Measurements from ENCODE around the gene DEPDC7. TPM values are rescaled to one million over a fixed set of nuclear protein-coding genes. Genes with fewer than 3 reads are reported as not detected.
A peak's percentile ranks its signal among the peaks of the same experiment; 100 is the strongest.

Gene DEPDC7
- polyA plus RNA-seq, 1 donor, result 58.3 TPM

- Histone ChIP-seq H3K36me3 (ENCODE audit: control insufficient read depth, insufficient read depth, low read length) (peaks cover 20% of the 10 kb centered on the region), H3K4me3 (ENCODE audit: low read length) (no peak overlapping the region), H3K9me3 (ENCODE audit: control insufficient read depth, low read depth, low read length) (no peaks in the 10 kb centered on the region), H3K4me1 (ENCODE audit: control insufficient read depth, insufficient read depth, low read length) (peaks cover 3% of the 10 kb centered on the region), H3K27me3 (ENCODE audit: control insufficient read depth, insufficient read depth, low read length) (no peaks in the 10 kb centered on the region), H3K27ac (ENCODE audit: low read length) (no peak overlapping the region)
- no peak for DNase-seq
These were observed 39.7 kb downstream of the DEPDC7 start for GRCh38 chr11:33055375-33055774.

- no peak for DNase-seq
- Histone ChIP-seq H3K9me3 (ENCODE audit: control insufficient read depth, low read depth, low read length) (no peaks in the 10 kb centered on the region), H3K36me3 (ENCODE audit: control insufficient read depth, insufficient read depth, low read length) (peaks cover 23% of the 10 kb centered on the region), H3K27ac (ENCODE audit: low read length) (no peak overlapping the region), H3K27me3 (ENCODE audit: control insufficient read depth, insufficient read depth, low read length) (no peaks in the 10 kb centered on the region), H3K4me3 (ENCODE audit: low read length) (no peak overlapping the region), H3K4me1 (ENCODE audit: control insufficient read depth, insufficient read depth, low read length) (peaks cover 15% of the 10 kb centered on the region)
- no CpG with 5 or more reads among the region's 1 CpG for WGBS (ENCODE audit: insufficient coverage, low lambda C conversion rate)
These were observed 41.6 kb downstream of the DEPDC7 start for GRCh38 chr11:33057284-33057683.

DNA sequence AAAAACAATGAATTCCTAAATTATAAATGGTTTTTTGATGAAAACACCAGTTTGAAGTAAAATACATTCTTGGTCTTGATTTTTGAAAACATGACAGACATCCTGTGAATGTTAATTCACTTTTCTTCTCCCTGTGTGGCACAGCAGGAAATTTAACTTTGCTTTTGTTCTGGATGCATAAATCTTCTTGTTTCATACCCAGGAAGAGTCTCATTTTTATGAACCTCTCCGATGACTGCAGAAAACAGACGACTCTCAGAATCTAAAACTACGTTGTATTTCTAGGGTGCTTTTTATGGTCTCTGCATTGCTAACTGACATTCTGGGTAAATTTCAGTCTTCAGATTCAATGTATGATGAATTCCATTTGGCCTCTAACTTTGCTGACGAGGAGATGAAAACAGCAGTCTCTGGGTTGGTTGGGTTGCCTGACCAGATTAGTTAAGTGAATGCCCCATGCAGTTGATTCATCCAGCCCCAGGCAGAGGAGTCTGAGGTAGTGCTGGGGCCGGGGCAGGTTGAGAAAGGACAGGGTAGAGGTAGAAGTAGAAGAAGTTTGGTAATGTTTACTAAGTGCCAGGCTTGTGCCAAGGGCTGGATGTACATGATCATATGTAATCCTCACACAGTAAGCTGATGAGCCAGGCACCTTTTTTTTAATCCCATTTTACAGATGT is 43.8 kb downstream of the DEPDC7 start:
- Histone ChIP-seq H3K4me1 (ENCODE audit: control insufficient read depth, insufficient read depth, low read length) (peaks cover 15% of the 10 kb centered on the region), H3K4me3 (ENCODE audit: low read length) (no peak overlapping the region), H3K9me3 (ENCODE audit: control insufficient read depth, low read depth, low read length) (no peaks in the 10 kb centered on the region), H3K27ac (ENCODE audit: low read length) (no peak overlapping the region), H3K36me3 (ENCODE audit: control insufficient read depth, insufficient read depth, low read length) (peaks cover 28% of the 10 kb centered on the region), H3K27me3 (ENCODE audit: control insufficient read depth, insufficient read depth, low read length) (no peaks in the 10 kb centered on the region)
- no peak for DNase-seq
- no CpG with 5 or more reads among the region's 5 CpGs for WGBS (ENCODE audit: insufficient coverage, low lambda C conversion rate)

DNA sequence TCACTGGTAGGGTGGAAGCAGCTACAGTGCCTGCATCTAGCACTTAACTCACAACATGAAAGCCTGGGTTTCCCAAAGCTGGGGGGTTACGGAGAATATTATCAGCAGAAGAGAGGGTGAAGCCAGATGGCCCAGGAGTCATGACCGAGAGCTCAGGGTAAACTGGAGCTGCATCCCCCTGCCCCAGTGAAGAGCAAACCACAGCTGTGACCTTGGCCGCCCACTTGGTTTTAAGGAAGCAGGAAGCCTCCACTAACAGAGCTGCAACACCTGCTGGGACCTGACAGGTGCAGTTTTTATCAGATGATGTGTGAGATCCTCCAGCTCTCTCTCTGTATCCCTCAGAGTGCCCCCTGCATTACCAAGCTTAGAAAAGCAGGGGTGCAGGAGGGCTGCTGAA is 44.6 kb downstream of the DEPDC7 start:
- Histone ChIP-seq H3K36me3 (ENCODE audit: control insufficient read depth, insufficient read depth, low read length) (peaks cover 27% of the 10 kb centered on the region), H3K27me3 (ENCODE audit: control insufficient read depth, insufficient read depth, low read length) (no peaks in the 10 kb centered on the region), H3K4me1 (ENCODE audit: control insufficient read depth, insufficient read depth, low read length) (peaks cover 17% of the 10 kb centered on the region), H3K4me3 (ENCODE audit: low read length) (no peak overlapping the region), H3K27ac (ENCODE audit: low read length) (peak overlapping the region; percentile 61), H3K9me3 (ENCODE audit: control insufficient read depth, low read depth, low read length) (no peaks in the 10 kb centered on the region)
- DNase-seq, result no peak
- no CpG with 5 or more reads among the region's 3 CpGs for WGBS (ENCODE audit: insufficient coverage, low lambda C conversion rate)

- peak overlapping the region; percentile 69 for H3K27ac ChIP-seq (ENCODE audit: low read length)
- H3K27me3 ChIP-seq (ENCODE audit: control insufficient read depth, insufficient read depth, low read length), result no peaks in the 10 kb centered on the region
- no peak for DNase-seq
- H3K36me3 ChIP-seq (ENCODE audit: control insufficient read depth, insufficient read depth, low read length), result peaks cover 38% of the 10 kb centered on the region
- no peak overlapping the region for H3K4me3 ChIP-seq (ENCODE audit: low read length)
- H3K4me1 ChIP-seq (ENCODE audit: control insufficient read depth, insufficient read depth, low read length), result peaks cover 21% of the 10 kb centered on the region
- WGBS (ENCODE audit: insufficient coverage, low lambda C conversion rate), result 64% methylated on average over 1 of the region's 5 CpGs
- H3K9me3 ChIP-seq (ENCODE audit: control insufficient read depth, low read depth, low read length), result no peaks in the 10 kb centered on the region
These were observed 46.5 kb downstream of the DEPDC7 start for GRCh38 chr11:33062137-33062536.

- 90% methylated on average over 2 of the region's 3 CpGs for WGBS (ENCODE audit: insufficient coverage, low lambda C conversion rate)
- no peak for DNase-seq
- no peaks in the 10 kb centered on the region for H3K27me3 ChIP-seq (ENCODE audit: control insufficient read depth, insufficient read depth, low read length)
- no peak overlapping the region for H3K4me3 ChIP-seq (ENCODE audit: low read length)
- peaks cover 23% of the 10 kb centered on the region for H3K4me1 ChIP-seq (ENCODE audit: control insufficient read depth, insufficient read depth, low read length)
- H3K9me3 ChIP-seq (ENCODE audit: control insufficient read depth, low read depth, low read length), result no peaks in the 10 kb centered on the region
- H3K36me3 ChIP-seq (ENCODE audit: control insufficient read depth, insufficient read depth, low read length), result peaks cover 39% of the 10 kb centered on the region
- no peak overlapping the region for H3K27ac ChIP-seq (ENCODE audit: low read length)
These were observed 47.7 kb downstream of the DEPDC7 start for GRCh38 chr11:33063326-33063881.

DNA sequence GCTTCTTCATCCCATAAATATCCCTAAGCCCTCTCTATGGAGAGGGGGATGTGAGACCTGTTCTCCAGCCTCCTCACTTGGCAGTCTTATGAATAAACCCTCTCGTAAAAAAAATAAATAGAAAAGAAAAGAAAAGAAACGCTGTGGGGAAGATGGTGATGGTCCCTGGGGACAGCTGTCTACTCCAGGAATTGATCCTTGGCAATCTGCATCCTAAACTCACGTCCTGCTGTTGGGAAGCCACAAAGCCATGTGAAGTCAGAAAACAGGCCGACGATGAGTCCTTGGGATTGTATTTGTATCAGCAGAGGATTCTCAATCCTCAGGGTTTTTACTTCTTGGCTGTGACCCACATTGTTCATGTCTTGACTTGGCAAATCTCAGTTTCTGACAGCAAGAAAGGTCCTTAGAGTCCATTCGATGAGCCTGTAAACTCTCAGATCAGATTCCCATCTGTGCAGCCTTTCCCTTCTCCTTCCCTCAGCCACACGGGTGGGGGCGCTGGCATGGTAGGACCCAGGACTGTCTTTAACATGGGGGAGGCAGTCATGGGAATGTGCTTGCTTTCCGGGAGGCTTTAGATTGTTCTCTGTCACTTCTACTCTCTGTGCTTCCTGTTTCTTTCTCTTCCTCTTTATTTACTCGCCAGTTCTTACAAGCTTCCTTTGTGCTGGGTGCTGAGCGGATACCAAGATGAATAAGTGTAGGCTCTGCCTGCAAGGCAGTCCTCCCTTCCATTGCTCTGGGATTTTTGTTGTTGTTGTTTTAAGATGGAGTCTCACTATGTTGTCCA is 48.6 kb downstream of the DEPDC7 start:
- 62% methylated on average over 3 of the region's 11 CpGs for WGBS (ENCODE audit: insufficient coverage, low lambda C conversion rate)
- DNase-seq, result no peak
- peaks cover 43% of the 10 kb centered on the region for H3K36me3 ChIP-seq (ENCODE audit: control insufficient read depth, insufficient read depth, low read length)

GRCh38 chr11:33064866-33065265 is 49.2 kb downstream of the DEPDC7 start:
- H3K9me3 ChIP-seq (ENCODE audit: control insufficient read depth, low read depth, low read length), result no peaks in the 10 kb centered on the region
- H3K36me3 ChIP-seq (ENCODE audit: control insufficient read depth, insufficient read depth, low read length), result peaks cover 43% of the 10 kb centered on the region
- H3K27me3 ChIP-seq (ENCODE audit: control insufficient read depth, insufficient read depth, low read length), result no peaks in the 10 kb centered on the region
- WGBS (ENCODE audit: insufficient coverage, low lambda C conversion rate), result no CpG with 5 or more reads among the region's 5 CpGs
- peaks cover 23% of the 10 kb centered on the region for H3K4me1 ChIP-seq (ENCODE audit: control insufficient read depth, insufficient read depth, low read length)
- H3K27ac ChIP-seq (ENCODE audit: low read length), result no peak overlapping the region
- H3K4me3 ChIP-seq (ENCODE audit: low read length), result no peak overlapping the region
- no peak for DNase-seq

More for the DNA sequence above, 48.6 kb downstream of the DEPDC7 start:
- H3K4me1 ChIP-seq (ENCODE audit: control insufficient read depth, insufficient read depth, low read length), result peaks cover 23% of the 10 kb centered on the region
- H3K9me3 ChIP-seq (ENCODE audit: control insufficient read depth, low read depth, low read length), result no peaks in the 10 kb centered on the region
- H3K4me3 ChIP-seq (ENCODE audit: low read length), result no peak overlapping the region
- no peaks in the 10 kb centered on the region for H3K27me3 ChIP-seq (ENCODE audit: control insufficient read depth, insufficient read depth, low read length)
- no peak overlapping the region for H3K27ac ChIP-seq (ENCODE audit: low read length)

- Histone ChIP-seq H3K4me1 (ENCODE audit: control insufficient read depth, insufficient read depth, low read length) (peaks cover 18% of the 10 kb centered on the region), H3K27me3 (ENCODE audit: control insufficient read depth, insufficient read depth, low read length) (no peaks in the 10 kb centered on the region), H3K4me3 (ENCODE audit: low read length) (no peak overlapping the region), H3K36me3 (ENCODE audit: control insufficient read depth, insufficient read depth, low read length) (peaks cover 40% of the 10 kb centered on the region), H3K9me3 (ENCODE audit: control insufficient read depth, low read depth, low read length) (no peaks in the 10 kb centered on the region), H3K27ac (ENCODE audit: low read length) (no peak overlapping the region)
- peak; percentile 57 to 68 for DNase-seq
- WGBS (ENCODE audit: insufficient coverage, low lambda C conversion rate), result no CpG with 5 or more reads among the region's 22 CpGs
These were observed 49.9 kb downstream of the DEPDC7 start for GRCh38 chr11:33065445-33066178.

DNA sequence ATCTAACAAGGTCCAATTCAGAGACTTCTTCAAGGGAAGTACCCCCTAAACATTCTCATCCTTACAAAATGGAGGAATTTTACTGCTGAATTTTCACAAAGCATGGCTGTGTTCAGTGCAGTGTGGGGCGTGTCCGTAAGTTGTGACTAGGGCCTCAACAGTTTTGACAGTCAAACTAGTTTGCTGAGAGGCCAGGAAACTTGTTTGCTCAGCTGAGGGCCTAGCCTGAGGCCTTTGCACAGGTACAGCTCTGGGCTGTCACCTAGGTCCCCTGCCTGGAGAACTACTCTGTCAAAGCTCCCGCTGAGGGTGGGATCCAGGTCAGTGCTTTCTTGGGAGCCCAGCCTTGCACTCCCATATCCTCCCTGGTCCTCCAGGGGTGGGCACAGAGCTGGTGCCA is 51.6 kb downstream of the DEPDC7 start:
- Histone ChIP-seq H3K4me3 (ENCODE audit: low read length) (no peak overlapping the region), H3K4me1 (ENCODE audit: control insufficient read depth, insufficient read depth, low read length) (peaks cover 9% of the 10 kb centered on the region), H3K9me3 (ENCODE audit: control insufficient read depth, low read depth, low read length) (no peaks in the 10 kb centered on the region), H3K27me3 (ENCODE audit: control insufficient read depth, insufficient read depth, low read length) (no peaks in the 10 kb centered on the region), H3K36me3 (ENCODE audit: control insufficient read depth, insufficient read depth, low read length) (peaks cover 47% of the 10 kb centered on the region), H3K27ac (ENCODE audit: low read length) (no peak overlapping the region)
- WGBS (ENCODE audit: insufficient coverage, low lambda C conversion rate), result no CpG with 5 or more reads among the region's 3 CpGs
- no peak for DNase-seq
